HG03095 (cell line): ENCODE measurements around the gene FAM20A.
"Not testable (repeated sequence)": the region's sequence is repeated elsewhere in the genome, so short reads cannot be mapped to it uniquely, and the experiment has no call there.

Experiments
- ATAC-seq: cut with Tn5 transposase; IDR thresholded peaks from one replicate; pipeline ENCODE4 v1.9.1; 2021; ENCODE audit warnings: moderate library complexity; ENCODE audit not compliant: unreplicated experiment

FAM20A gene

DNA sequence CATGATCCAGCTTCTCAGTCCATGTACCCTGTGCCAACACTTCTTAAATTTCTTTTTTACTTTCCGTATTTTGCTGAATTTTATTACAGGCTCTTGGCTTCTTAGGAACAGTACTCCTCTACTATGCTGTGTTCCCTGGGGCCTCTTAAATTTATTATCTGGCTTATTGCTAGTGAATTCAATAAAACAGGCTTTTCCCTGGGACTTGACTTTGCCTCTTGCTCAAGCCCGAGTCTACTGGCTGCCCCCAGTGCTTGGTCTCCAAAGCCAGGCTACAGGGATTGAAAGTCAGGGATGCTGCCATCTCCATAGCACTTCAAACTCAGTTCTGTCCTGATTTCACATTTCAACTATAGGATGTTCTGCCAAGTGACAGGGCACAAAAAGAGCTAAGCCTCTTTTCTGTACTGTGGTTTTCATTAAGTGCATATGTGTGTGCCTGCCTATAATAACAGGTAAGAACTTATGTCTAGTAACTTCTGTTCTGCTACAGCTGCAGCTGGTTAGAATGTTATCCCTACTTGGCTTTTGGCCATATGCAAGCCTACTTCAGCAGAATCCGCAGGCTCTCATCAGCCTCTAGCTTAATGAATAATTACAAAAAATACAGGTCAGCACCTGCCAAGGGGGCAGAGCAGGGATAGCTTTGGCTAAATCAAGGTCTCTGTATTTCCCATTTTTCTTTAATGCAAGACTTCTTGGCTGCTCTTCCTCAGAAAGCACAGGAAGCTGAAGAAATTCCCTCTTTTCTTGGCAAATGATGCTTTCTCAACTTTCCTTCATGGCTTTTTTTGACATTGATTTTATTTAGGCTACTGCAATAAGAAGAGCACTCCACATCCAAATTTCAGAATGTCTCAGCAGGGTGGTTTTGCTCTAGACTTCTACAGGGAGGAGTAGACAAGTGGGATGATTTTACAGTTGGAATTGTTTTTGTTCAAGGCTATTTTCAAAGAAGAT, 8.2 kb downstream of the FAM20A start:
- ATAC-seq, result no peak

DNA sequence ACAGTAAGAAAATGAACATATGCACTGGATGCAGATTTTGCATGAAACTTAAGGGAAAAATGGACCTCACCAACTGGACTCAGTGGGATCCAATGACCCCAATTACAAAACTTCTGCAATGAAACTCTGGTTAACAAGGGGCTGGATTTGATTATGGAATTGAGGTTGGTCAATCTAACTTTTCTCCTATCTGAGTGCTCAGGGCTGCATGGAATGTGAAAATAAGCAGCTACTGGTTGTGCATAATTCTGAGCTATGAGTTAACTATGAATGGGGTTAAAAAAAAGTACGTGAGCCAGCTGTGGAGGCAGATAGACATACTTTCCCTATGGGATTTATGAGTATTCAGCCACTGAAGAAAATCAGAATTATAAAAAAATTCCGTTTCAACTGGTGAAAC, 9.2 kb downstream of the FAM20A start:
- no peak for ATAC-seq

DNA sequence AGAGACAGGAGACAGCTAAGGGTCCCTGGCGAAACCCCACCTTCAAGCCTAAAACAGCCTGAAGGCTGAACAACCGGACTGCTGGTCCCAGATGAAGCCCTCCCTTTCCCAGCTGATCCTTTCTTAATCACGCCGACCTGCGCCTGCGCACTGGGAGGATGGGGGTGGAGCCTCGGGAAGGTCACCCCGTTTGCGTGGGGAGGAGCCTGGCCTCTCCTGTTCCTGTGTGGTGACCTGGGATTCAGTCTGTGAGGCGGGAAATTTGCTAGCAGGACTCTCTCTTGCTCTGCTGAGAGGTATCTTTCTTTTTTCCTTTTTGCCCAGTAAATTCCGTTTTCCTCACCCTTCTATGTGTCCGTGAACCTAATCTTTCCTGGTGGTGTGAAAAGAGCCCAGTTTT, 9.6 kb downstream of the FAM20A start:
- no peak for ATAC-seq

DNA sequence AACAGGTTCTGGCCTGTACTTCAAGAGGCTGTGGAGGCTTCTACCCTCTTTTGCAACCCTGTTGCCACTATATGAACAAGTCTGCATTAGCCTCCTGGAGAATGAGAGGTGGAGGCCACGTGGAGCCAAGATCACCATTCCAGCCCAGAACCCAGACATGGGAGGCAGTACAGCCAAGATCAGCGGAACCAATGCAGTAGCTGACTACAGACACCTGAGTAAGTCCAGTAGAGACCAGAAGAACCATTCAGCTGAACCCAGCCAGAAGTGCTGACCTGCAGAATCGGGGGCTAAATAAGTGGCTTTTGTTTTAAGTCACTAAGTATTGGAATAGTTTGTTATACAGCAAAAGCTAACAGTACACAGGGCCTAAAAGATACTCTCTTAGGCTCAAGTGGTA, 12.1 kb downstream of the FAM20A start:
- no peak for ATAC-seq

DNA sequence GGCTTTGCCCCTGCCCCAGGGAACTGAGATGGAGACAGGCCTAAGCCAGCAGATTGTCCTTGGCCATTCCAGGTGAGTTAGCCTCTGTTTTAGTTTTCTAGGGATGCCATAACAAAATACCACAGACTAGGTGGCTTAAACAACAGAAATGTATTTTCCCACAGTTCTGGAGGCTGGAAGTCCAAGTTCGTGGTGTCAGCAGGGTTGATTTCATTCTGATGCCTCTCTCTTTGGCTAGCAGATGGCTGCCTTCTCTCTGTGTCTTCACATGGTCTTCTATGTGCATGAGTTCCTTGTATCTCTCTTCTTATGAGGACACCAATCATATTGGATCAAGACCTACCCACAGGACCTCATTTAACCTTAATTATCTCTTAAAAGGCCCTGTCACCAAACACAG, 12.8 kb downstream of the FAM20A start:
- no peak for ATAC-seq

DNA sequence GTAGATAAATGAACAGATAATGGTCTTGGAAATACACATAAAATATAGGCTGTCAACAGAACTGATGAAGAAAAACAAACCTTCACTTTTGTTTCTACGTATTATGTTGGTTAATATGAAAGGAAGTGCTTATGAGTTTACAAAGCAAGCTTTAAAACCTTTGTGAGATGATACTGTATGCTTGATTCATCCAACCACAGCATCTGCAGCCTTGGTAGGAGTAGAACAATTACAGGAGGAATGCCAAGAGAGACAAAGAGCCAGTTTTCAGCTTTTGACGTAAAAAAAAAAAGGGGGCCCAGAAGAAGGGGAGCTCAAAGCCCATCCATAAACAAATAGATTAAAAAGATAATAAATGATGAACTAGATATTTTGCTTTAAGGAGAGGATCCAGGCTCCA, 13.3 kb downstream of the FAM20A start:
- no peak for ATAC-seq

DNA sequence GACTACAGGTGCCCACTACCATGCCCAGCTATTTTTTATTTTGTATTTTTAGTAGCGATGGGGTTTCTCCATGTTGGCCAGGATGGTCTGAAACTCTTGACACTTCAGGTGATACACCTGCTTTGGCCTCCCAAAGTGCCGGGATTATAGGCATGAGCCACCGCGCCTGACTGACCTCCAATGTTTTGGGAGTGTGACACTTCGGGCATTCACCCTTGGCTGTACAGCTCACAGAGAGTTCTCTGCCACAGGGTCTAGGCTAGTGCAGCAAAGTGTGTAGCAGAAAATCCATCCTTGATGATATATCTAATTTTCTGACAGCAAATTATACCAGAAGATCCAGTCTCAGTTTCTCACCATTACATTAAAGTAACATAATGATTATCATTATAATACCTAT, 14.1 kb downstream of the FAM20A start:
- ATAC-seq, result no peak

DNA sequence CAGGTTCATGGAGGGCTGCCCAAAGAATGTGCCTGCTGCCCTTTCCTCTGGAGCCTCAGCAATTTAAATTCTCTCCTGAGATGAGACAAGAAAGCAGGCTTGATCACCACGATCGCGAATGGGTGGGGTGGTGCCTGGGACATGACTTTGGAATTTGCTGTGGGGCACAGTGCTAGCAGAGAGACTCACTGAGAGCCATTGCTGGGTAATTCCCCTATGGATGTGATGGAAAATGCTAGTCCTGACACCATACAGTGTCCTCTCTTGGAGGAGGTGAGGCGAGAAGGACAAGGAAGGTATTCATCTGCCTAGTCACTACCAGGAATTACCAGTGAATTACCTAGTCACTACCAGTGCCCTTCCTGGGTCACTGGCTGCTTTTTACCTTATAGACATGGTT, 15.5 kb downstream of the FAM20A start:
- no peak for ATAC-seq

DNA sequence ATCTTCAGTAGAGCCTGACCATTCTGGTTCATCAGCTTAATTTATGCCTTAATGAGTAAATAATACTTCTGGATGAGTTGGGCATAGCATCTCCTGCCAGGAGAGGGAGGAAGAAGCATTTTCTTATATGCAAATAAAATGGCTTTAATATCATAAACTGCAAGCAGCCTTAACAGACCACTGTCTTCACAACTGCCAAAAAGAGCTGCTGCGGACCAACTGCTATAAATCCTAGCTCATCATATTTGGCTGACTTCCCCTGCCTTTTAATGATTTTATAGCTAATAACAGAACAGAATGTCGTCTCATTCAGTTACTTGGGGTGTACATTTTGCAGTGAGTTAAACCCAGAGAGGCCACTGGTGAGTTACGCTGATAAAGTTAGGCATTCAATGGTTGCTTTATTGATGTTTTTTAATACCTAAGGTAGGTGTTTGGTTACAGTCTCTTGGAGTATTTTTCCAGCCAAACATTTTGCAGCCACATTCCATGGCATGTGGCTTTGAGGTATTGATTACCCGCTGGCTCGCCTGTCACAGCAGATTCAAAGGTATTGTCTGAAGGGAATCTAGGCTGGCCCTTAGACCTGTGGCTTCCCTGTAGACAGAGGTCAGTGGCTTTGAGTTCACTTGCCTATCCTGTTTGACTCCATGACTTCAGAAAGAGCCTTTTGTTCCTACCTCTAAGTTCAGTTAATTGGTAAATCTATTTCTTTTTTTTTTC, 16.4 kb downstream of the FAM20A start:
- no peak for ATAC-seq

DNA sequence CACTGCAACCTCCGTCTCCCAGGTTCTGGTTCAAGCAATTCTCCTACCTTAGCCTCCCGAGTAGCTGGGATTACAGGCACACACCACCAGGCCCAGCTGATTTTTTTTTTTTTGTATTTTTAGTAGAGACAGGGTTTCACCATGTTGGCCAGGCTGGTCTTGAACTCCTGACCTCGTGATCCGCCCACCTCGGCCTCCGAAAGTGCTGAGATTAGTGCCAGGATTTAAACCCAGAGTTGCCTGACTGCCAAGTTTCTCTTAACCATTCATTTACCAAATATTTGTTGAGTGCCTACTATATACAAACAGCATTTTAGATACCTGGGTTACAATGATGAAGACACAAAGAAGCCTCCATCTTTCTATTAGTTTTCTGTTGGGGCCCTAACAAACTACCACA, 18.3 kb downstream of the FAM20A start:
- not testable (repeated sequence) for ATAC-seq

DNA sequence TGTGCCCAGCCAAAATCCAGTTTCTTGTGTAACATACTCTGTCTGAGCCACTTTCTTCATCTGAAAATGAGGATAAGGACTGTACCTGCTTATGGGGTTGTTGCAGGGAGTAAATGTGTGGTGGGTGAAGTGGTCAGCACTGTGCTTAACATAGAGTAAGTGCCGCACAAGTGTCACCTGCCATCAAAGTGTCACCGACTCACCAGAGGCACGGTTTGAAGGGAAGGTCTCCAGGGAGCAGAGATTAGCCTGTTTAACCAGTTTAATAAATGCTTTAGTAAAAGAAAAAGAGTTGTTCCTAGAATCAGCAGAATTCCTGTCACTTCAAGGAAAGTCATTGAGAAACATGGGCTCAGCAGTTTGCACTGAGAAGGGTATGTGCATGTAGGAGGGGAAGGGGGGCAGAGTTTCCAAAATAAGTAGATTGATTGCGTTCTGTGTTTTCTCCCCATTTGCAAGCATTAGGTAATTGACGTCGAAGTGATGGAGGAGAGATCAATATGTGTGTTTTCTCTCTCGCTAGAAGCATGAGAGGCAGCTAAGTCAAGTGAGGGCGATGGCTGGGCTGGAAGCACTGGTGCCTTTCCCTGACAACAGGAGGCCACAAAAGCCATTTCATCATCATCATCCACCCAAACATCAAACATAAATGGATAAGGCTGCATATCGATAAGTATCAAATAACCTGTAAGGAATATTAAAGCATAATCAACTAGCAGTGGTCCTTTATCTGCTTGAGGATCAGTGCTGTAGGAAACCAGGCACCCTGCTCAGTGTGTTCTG, 19.1 kb downstream of the FAM20A start:
- no peak for ATAC-seq

DNA sequence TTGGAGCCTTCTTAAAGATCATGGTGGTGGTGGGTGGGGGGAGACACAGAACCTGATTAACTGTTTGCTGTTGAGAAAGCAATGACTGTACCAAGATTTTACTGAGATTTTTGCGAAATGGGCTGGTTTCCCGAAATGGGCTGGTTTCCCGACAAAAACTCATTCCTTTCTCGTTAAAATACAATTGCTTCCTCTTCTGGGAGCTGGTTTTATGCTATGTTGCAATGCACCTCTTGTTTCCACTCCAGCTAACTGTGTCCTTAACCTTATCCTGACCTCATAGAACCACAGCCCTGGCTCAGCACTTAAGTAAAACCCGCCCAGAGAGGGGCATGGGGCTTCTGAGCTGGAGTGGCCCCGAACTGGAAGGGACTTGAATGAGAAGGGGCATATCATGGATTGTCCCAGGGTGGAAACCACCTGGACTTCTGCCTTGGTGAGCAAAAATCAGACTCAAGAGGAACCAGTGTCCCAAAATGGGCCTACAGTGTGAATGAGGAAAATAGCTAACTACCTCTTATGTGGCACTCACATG, 20.9 kb downstream of the FAM20A start:
- no peak for ATAC-seq

DNA sequence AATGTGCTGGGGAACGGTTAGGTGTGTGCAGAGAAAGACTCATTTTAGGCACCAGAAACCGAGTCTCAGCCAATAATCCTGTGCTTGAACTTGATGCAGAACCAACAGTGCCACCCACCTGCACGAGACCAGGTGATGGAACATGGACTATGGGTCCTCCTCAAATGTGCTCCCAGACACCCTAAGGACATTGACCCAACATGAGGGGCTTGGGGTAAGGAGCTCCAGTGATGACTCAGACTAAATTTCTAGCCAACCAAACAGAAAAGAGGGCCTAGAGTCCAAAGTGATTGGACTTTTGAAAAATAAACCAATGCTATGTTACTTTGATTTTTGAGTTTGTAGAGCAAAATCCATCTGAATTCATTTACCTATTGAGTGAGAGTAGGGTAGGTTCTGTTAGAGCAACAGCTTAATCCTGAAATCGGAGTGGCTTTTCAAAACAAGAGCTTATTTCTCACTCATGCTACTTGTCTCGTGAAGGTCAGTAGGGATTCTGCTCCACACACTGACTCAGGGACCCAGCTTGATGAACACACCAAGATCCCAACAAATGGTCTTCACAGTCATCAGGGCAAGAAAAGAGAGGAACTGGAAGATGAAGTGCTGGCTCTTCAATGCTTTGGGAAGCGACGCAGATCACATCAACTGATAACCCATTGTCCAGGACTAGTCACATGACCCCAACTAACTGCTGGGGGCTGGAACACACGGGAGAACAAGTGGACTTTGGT, 21.8 kb downstream of the FAM20A start:
- ATAC-seq, result no peak

DNA sequence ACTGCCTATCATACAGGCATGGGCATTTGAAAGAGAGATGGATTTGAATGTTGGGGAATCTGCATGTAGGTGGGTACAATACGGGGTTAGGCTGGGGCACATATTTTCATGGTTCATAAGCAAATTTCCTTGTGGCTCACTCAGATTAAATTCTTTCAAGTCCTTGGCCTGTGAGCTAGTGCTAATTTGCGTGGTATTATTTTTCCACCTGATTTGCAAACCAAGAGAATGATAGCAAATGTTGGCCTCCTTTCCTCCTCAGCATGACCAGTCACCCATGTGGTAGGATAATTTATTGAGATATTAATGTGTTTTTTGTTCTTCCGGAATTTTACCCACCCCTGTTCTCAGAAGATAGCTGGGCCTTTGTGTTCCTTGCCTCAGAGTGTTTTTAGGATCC, 22.9 kb downstream of the FAM20A start:
- ATAC-seq, result no peak

DNA sequence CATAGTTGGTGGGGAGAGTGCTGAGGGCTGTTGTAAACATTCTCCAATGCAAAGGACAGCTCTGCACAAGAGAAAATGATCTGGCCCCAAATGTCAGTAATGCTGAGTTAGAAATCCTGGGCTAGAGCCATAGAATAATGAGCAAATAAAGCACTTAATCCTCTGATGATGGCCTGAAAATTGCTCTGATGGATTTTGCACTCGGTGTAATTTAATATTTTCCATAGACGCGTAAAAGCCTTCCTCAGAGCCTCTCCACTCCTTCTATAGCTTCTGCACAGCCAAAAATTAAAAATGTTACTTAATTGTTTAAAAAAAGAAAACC, 23.7 kb downstream of the FAM20A start:
- no peak for ATAC-seq

DNA sequence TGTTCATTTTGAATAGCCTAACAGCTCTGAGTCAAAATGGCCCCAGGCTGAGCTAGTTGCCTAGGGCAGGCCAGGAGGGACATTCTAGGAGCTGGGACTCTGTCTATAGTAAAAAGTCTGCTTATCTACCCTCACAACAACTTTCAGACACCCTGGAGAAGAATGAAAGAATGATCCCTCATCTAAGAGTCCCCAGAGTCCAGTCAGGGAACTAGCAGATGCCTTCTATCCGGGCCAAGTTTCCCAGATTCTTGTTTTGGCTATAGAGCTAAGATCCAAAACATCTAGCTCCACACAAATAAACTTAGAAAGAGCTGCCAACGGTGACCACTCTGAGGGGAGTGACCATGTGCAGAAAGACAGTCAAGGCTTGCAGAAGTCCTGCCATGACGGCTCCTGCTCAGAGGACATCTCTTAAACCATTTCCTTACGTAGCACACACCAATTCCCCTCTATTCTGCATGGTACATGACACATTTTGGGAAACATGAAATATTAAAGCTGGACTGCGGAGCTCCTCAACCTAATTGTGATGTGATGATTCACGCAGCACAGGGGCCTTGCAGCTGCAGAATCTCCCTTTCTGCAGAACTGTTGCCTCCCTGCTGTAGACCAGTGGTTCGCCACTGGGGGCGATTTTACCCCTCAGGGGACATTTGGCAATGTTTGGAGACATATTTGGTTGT, 24.2 kb downstream of the FAM20A start:
- no peak for ATAC-seq

DNA sequence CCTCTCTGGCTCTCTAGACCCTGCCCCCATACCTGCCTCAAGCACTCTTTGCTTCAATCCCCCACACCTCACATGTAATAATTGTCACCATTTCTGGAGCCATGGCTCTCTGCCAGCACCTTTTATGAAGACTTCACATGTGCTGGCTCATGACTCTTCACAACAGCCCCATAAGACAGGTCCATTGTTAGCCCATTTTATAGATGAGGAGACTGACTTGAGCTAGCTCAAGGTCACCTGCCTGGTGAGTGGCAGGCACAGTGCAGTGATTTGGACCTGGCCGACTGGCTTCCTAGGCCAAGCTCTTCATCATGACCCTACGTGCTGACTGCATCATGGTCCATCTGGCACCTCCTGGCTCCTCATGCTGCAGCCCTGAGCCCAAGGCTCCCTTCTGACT, 25.0 kb downstream of the FAM20A start:
- no peak for ATAC-seq

DNA sequence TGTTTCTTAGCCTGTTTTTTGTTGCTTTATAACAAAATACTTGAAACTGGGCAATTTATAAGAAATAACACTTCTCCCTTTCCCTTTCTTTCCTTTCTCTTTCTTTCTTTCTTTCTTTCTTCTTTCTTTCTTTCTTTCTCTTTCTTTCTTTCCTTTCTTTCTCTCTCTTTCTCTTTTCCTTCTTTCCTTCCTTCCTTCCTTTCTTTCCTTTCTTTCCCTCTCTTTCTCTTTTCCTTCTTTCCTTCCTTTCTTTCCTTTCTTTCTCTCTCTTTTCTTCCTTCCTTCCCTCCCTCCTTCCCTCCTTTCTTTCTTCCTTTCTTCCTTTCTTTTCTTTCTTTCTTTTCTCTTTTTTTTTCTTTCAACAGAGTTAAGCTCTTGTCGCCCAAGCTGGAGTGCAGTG, 27.8 kb downstream of the FAM20A start:
- no peak for ATAC-seq

DNA sequence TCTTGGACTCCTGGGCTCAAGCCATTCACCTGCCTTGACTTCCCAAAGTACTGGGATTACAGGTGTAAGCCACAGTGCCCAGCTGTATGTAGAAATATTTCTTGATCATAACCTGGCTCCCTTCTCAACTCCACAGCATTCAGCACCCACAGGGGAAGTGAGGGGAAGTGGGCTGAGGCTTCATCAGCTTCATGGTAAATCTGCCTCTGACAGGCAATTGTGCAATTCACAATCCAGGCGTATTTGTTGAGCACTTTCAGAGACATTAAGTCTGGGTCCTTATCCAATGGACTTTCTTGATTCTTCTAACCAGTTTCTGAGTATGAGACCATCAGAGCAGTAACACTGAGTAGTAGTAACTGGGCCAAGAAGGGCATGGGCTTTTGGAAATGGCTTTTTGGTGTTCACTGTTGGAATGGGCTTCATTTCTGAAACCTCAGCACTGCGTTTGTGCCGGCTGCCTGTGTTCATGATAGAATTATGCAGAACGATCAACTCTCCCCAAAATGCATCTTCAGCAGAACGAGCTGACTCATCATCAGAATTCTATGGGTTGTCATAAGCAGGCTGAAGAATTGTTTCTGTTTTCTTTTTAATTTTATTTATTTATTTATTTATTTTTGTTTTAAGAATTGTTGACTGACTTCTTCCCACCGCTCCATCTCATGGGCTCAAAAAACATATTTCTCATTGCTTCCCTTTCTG, 28.9 kb downstream of the FAM20A start:
- no peak for ATAC-seq

DNA sequence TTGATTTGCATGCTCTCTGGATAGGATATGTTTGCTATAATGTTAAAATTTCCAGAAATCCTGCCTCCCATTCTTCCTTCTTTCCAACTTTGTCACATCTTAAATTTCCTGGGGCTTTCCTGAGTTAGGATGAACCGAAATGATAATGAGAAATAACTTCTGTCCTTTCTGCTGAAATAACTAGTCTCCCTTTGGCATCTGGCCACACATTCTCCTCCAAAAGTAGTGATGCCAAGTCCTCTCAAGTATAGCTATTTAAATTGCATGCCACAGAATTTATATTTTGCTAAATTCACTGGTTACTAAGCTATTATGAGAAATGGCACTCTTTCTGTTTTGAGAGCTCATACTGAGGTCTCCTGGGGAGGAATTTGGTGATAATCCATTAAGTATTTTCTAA, 30.6 kb downstream of the FAM20A start:
- ATAC-seq, result no peak
